H1 (cell line): ENCODE results near the gene TOP2A. TPM values are rescaled to one million over a fixed set of nuclear protein-coding genes. Genes with fewer than 3 reads are reported as not detected.

ENCODE experiments used
- EP300 ChIP-seq, 2 experiments: IDR thresholded peaks; 1 replicate in 1 of 2; 2 replicates in 1 of 2; pipeline ENCODE4 v1.6.1; 2011 to 2012; ENCODE audit warnings: low read depth in 2 of 2, low read length in 2 of 2, mild to moderate bottlenecking in 2 of 2, borderline replicate concordance in 1 of 2, inconsistent platforms in 1 of 2, moderate library complexity in 1 of 2
- JUN ChIP-seq: IDR thresholded peaks from 2 replicates; pipeline ENCODE4 v1.6.1; 2011; ENCODE audit warnings: low read depth, mild to moderate bottlenecking, improper control_type of control experiment, low read length
- PHF8 ChIP-seq: fragments of 200-600 bp; sonication (generic); conservative IDR thresholded peaks from 2 replicates; pipeline ENCODE4 v1.7.1; 2012; ENCODE audit warnings: low read depth, mild to moderate bottlenecking, inconsistent platforms, low read length, moderate library complexity
- POLR2A ChIP-seq, 2 experiments: IDR thresholded peaks; 1 replicate in 1 of 2; 2 replicates in 1 of 2; pipeline ENCODE4 v1.6.1; 2011; ENCODE audit warnings: low read depth in 2 of 2, low read length in 2 of 2, mild to moderate bottlenecking in 2 of 2; ENCODE audit errors: control extremely low read depth in 1 of 2
- SIX5 ChIP-seq: IDR thresholded peaks from 2 replicates; pipeline ENCODE4 v1.6.1; 2011; ENCODE audit warnings: mild to moderate bottlenecking, low read depth, low read length
- USF2 ChIP-seq: IDR thresholded peaks from 2 replicates; pipeline ENCODE4 v1.6.1; 2011; ENCODE audit warnings: low read length, improper control_type of control experiment
- polyA plus RNA-seq, 7 experiments: library from polyadenylated mRNA; depleted of rRNA in 3 of 7; stranded (reverse) in 5 of 7; unstranded in 2 of 7; fragments of >200 nt in 5 of 7; fragments of 200-250 nt in 2 of 7; gene quantifications; 1 replicate in 5 of 7; 2 replicates in 1 of 7; 4 replicates in 1 of 7; pipeline versions ENCODE4 v1.2.1 to v1.2.3, GENCODE V29; 2011 to 2013; ENCODE audit warnings: missing spikeins in 2 of 7, mixed read lengths in 2 of 7
- total RNA-seq: library from RNA; stranded (reverse); fragmentation: NEBNext Ultra II Directional; extraction: Animal tissue kit (Norgen Biotek cat#: 25700); gene quantifications from 2 replicates; pipeline ENCODE4 v1.2.1, GENCODE V29; 2021

Gene TOP2A
- total and polyA plus RNA-seq, 2 of the 8 experiments (the other 6 are each of a cell fraction or from before 2014, with no cell fraction given): 83.1 to 291 TPM

- TF ChIP-seq JUN: no peak
- TF ChIP-seq SIX5: no peak
- no peak for TF ChIP-seq EP300 (IDR thresholded peaks at IDR 0.05; ENCODE audit: borderline replicate concordance in 1 of 2, low read depth in 2 of 2, low read length in 2 of 2)
- TF ChIP-seq POLR2A (IDR thresholded peaks at IDR 0.05; ENCODE audit: control extremely low read depth in 1 of 2, low read depth in 2 of 2, low read length in 2 of 2): no peak
- TF ChIP-seq PHF8: no peak
- no peak for TF ChIP-seq USF2
These were observed 30.5 kb upstream of the TOP2A start (continued) for GRCh38 chr17:40448213-40448638.
